Stimulated activated CD4-positive, alpha-beta T cell treated with anti-CD3 and anti-CD28 coated beads, Interleukin-2, amount 100 ng/mL, for 4 hours (primary cell): ENCODE measurements around the gene SLC34A3.
"Not testable (repeated sequence)": the region's sequence is repeated elsewhere in the genome, so short reads cannot be mapped to it uniquely, and the experiment has no call there.

Source experiments
- DNase-seq: peaks from one replicate; pipeline ENCODE4 v3.0.0-alpha.2; 2020; ENCODE audit warnings: low read depth

The SLC34A3 gene

GRCh38 chr9:137241490-137242268, 11.0 kb downstream of the SLC34A3 start:
- DNase-seq = peak; percentile 68

GRCh38 chr9:137242269-137243203, 11.8 kb downstream of the SLC34A3 start:
- DNase-seq = no peak

- DNase-seq = not testable (repeated sequence)
These were observed 12.5 kb downstream of the SLC34A3 start for GRCh38 chr9:137243266-137243625.

GRCh38 chr9:137243626-137244485, 13.2 kb downstream of the SLC34A3 start:
- no peak for DNase-seq

GRCh38 chr9:137244486-137245449, 14.1 kb downstream of the SLC34A3 start:
- no peak for DNase-seq

GRCh38 chr9:137245450-137246421, 15.0 kb downstream of the SLC34A3 start:
- no peak for DNase-seq

- no peak for DNase-seq
These were observed 16.6 kb downstream of the SLC34A3 start for GRCh38 chr9:137247135-137247915.

- no peak for DNase-seq
These were observed 17.1 kb downstream of the SLC34A3 start for GRCh38 chr9:137247916-137248175.

GRCh38 chr9:137250329-137251193, 19.9 kb downstream of the SLC34A3 start:
- no peak for DNase-seq

- no peak for DNase-seq
These were observed 20.4 kb downstream of the SLC34A3 start, which contains the start of gene STPG3 for GRCh38 chr9:137251194-137251461. Gene STPG3, plus strand, starts transcription at chr9:137251286. Its CDS starts 1 bp downstream, at chr9:137251287.

GRCh38 chr9:137251490-137252268, 21.0 kb downstream of the SLC34A3 start:
- no peak for DNase-seq

- no peak for DNase-seq
These were observed 22.1 kb downstream of the SLC34A3 start for GRCh38 chr9:137252555-137253506.

- DNase-seq = no peak
These were observed 23.3 kb downstream of the SLC34A3 start for GRCh38 chr9:137253717-137254623.

GRCh38 chr9:137254624-137255447, 24.1 kb downstream of the SLC34A3 start, which contains the start of gene NELFB:
Gene NELFB, plus strand, starts transcription at chr9:137255327.
- DNase-seq = peak; percentile 93
